ENCODE results near the gene OR2D2.
"Not testable (repeated sequence)": the region's sequence is repeated elsewhere in the genome, so short reads cannot be mapped to it uniquely, and the experiment has no call there.

The OR2D2 gene

GRCh38 chr11:6876914-6877313, 15.4 kb downstream of the OR2D2 start:
- no peak for DNase-seq (ENCODE audit: low read depth)

- DNase-seq (ENCODE audit: low read depth): no peak
Observed at GRCh38 chr11:6876325-6876724, 16.0 kb downstream of the OR2D2 start, which contains the start of gene OR10A4. TSS of gene OR10A4 (plus strand) at chr11:6876625. CDS start at chr11:6876648, 23 bp downstream.

- no peak for DNase-seq (ENCODE audit: low read depth)
Observed at GRCh38 chr11:6875761-6876160, 16.5 kb downstream of the OR2D2 start.

GRCh38 chr11:6871278-6871677, 21.0 kb downstream of the OR2D2 start:
- DNase-seq (ENCODE audit: low read depth): no peak

- DNase-seq (ENCODE audit: low read depth): no peak
Observed at GRCh38 chr11:6864438-6864837, 27.9 kb downstream of the OR2D2 start.

GRCh38 chr11:6862961-6863360, 29.3 kb downstream of the OR2D2 start, which contains the start of gene OR10A2:
TSS of gene OR10A2 (plus strand) at chr11:6863057. CDS start at chr11:6869755, 6,698 bp downstream.
- DNase-seq (ENCODE audit: low read depth): no peak

GRCh38 chr11:6856871-6857270, 35.4 kb downstream of the OR2D2 start:
- DNase-seq (ENCODE audit: low read depth): no peak

GRCh38 chr11:6855971-6856541, 36.2 kb downstream of the OR2D2 start:
- no peak for DNase-seq (ENCODE audit: low read depth)

GRCh38 chr11:6854801-6855200, 37.5 kb downstream of the OR2D2 start:
- DNase-seq (ENCODE audit: low read depth): not testable (repeated sequence)

- DNase-seq (ENCODE audit: low read depth): no peak
Observed at GRCh38 chr11:6850526-6850925, 41.8 kb downstream of the OR2D2 start.

GRCh38 chr11:6845383-6845782, 46.9 kb downstream of the OR2D2 start, which contains the start of gene OR10A5:
TSS of gene OR10A5 (plus strand) at chr11:6845683. CDS start at chr11:6845683, 0 bp downstream.
- no peak for DNase-seq (ENCODE audit: low read depth)

GRCh38 chr11:6844356-6844755, 47.9 kb downstream of the OR2D2 start:
- no peak for DNase-seq (ENCODE audit: low read depth)

- DNase-seq (ENCODE audit: low read depth): no peak
Observed at GRCh38 chr11:6843670-6844069, 48.6 kb downstream of the OR2D2 start.

- no peak for DNase-seq (ENCODE audit: low read depth)
Observed at GRCh38 chr11:6841694-6842093, 50.6 kb downstream of the OR2D2 start.
